ENCODE measurements around the gene TBC1D10B. TPM values are rescaled to one million over a fixed set of nuclear protein-coding genes. Genes with fewer than 3 reads are reported as not detected.

The TBC1D10B gene
- total and polyA plus RNA-seq, 9 of the 15 experiments (the other 6 are each of a cell fraction or from before 2014, with no cell fraction given): 2.2 to 55.4 (median 17.5) TPM

- in situ Hi-C loops (cut with MboI) (loop anchor here (25.0 kb wide), 1 partner anchor 908 kb away; the partner anchor contains the start of genes BOLA2, SLX1B and SULT1A4), intact Hi-C loops (cut with micrococcal nuclease) (loop anchor here (2.0 to 10.0 kb wide), 3 partner anchors 15 to 305 kb away; partner anchors contain the start of genes ALDOA, CD2BP2 and ZNF771)
- no TSS peak for BruUV-seq (replicated peaks)
- peak overlapping the region; percentile 70 to 98; a peak in 3 of 4 replicates for H3K9ac ChIP-seq (ENCODE audit: insufficient read depth in 1 of 2, low read depth in 2 of 2, low read length in 2 of 2)
- peak overlapping the region; percentile 17; the same call in 1 of the 2 replicates for H2AFZ ChIP-seq (ENCODE audit: low read depth, low read length)
- peak overlapping the region; percentile 74 for H3K4me3 ChIP-seq
- ATAC-seq (no peak), DNase-seq (ENCODE audit: extremely low read depth in 1 of 4, low spot score in 3 of 4) (peak in 2 of 4 experiments; percentile 87 to 91), FAIRE-seq (no peak)
- H3K9me3 ChIP-seq (replicated peaks; ENCODE audit: control insufficient read depth, insufficient read depth, low read depth, low read length): no peaks in the 10 kb centered on the region
- no peaks in the 10 kb centered on the region for H3K27me3 ChIP-seq (ENCODE audit: control insufficient read depth in 2 of 2, insufficient read depth in 2 of 2, low read length in 2 of 2)
- peak overlapping the region; percentile 90; the same call in 1 of the 2 replicates for H3K4me2 ChIP-seq (ENCODE audit: insufficient read depth, low read length)
- POLR2A ChIA-PET: interaction anchor here (0.6 to 6.3 kb wide), 10 partner anchors 12 to 289 kb away, joined by 3 to 77 read pairs (median 4); partner anchors contain the start of genes CD2BP2, FBRS and PRR14
- CTCF ChIA-PET (ENCODE audit: low intra/inter-chr PET ratio): interaction anchor here (0.6 kb wide), 1 partner anchor 187 kb away, joined by 4 read pairs; the partner anchor contains the start of gene CORO1A
- H3K79me2 ChIP-seq (ENCODE audit: control insufficient read depth, insufficient read depth, low read length): peaks cover 49% of the 10 kb centered on the region
- peaks cover 24% of the 10 kb centered on the region for H3K36me3 ChIP-seq (ENCODE audit: control insufficient read depth, insufficient read depth, low read length)
- 0% methylated on average over 14 of the region's 76 CpGs for WGBS (ENCODE audit: insufficient coverage, low coverage, missing lambda C conversion rate)
- H4K20me1 ChIP-seq (replicated peaks; ENCODE audit: control insufficient read depth, insufficient read depth, low read length): peaks cover 23% of the 10 kb centered on the region
- peaks cover 6% of the 10 kb centered on the region for H3K9me1 ChIP-seq (ENCODE audit: control insufficient read depth, insufficient read depth, low read length)
- H3K27ac ChIP-seq (ENCODE audit: extremely low read depth, low read depth, low read length): peak overlapping the region; percentile 72
- peaks cover 25 to 44% of the 10 kb centered on the region in 2 experiments; a peak in 4 of 5 replicates for H3K4me1 ChIP-seq (replicated peaks in 1 of 2; ENCODE audit: control insufficient read depth in 2 of 2, insufficient read depth in 2 of 2, low read length in 2 of 2)
- TF ChIP-seq ZSCAN29 (IDR thresholded peaks at IDR 0.05) (no peak), BCOR (IDR thresholded peaks at IDR 0.05) (no peak), ZNF324 (CRISPR knock-in tag; IDR thresholded peaks at IDR 0.05) (no peak), ATF4 (CRISPR knock-in tag; IDR thresholded peaks at IDR 0.05) (no peak), ZNF511 (CRISPR knock-in tag; IDR thresholded peaks at IDR 0.05) (no peak), SRSF1 (IDR thresholded peaks at IDR 0.05; ENCODE audit: low read depth, low read length) (no peak), SP2 (IDR thresholded peaks at IDR 0.05; ENCODE audit: extremely low read depth, low read depth, low read length, poor library complexity, severe bottlenecking) (no peak), EP300 (IDR thresholded peaks at IDR 0.05; ENCODE audit: low read length) (no peak), THAP12 (CRISPR knock-in tag; IDR thresholded peaks at IDR 0.05) (peak; percentile 74; the same call in 1 of the 2 replicates), PRDM10 (IDR thresholded peaks at IDR 0.05; ENCODE audit: partially characterized antibody) (no peak), DDX20 (tag; IDR thresholded peaks at IDR 0.05; ENCODE audit: low read depth) (no peak), SRSF3 (IDR thresholded peaks at IDR 0.05; ENCODE audit: insufficient read depth, low read length) (no peak), L3MBTL2 (IDR thresholded peaks at IDR 0.05) (no peak), RBM14 (IDR thresholded peaks at IDR 0.05; ENCODE audit: borderline replicate concordance, insufficient read depth, low read depth, low read length) (no peak)
Observed at GRCh38 chr16:30369938-30370455, 297 bp downstream of the TBC1D10B start.

Measured in K562 (cell line).